ENCODE results near the gene PHKA1. TPM values are rescaled to one million over a fixed set of nuclear protein-coding genes. Genes with fewer than 3 reads are reported as not detected.
"Not testable (repeated sequence)": the region's sequence is repeated elsewhere in the genome, so short reads cannot be mapped to it uniquely, and the experiment has no call there.

PHKA1 gene
- total RNA-seq, 2 donors from 2014 or later, result 4.2 to 9.9 TPM

- H3K9me3 Mint-ChIP-seq, result no peaks in the 10 kb centered on the region
- no peak for ATAC-seq (replicated peaks)
- H3K4me1 Mint-ChIP-seq, result no peaks in the 10 kb centered on the region
Observed at GRCh38 chrX:72693477-72693876, 20.6 kb downstream of the PHKA1 start.

GRCh38 chrX:72687396-72687795, 26.7 kb downstream of the PHKA1 start:
- no peak for ATAC-seq (replicated peaks)

More at GRCh38 chrX:72693477-72693876, 20.6 kb downstream of the PHKA1 start:
- Mint-ChIP-seq H3K27ac (no peak overlapping the region), H3K4me3 (no peak overlapping the region), H3K36me3 (ENCODE audit: low read depth) (no peaks in the 10 kb centered on the region), H3K27me3 (no peaks in the 10 kb centered on the region)

DNA sequence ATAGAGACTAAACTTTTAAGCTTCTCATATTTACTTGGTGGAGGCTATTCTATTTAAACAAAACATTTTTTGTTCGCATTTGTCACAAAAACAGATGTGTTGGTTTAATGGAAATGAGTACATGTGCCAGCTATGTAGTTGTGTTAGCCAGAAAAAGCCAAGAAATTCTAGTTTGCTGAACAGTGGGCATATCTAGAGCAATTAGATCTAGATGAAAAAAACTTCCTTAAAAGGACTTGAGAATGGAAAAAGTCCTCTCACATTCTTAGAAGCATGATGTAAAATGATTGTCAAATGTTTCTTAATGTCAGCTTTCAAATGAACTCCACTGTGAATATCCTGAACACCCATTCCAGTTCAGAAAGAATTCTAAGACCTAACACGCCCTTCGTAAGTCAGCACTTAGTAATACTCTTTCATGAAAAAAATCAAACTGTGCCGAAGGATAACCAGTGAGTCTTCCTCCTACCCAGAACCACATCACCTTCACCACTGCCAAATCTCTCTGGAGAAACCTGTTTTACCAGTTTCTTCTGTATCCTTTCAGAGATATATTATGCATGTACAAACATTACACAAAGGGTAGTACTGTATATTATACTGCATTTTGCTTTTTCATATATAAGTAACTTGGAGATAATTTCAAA, 28.2 kb downstream of the PHKA1 start:
- Mint-ChIP-seq H3K36me3 (ENCODE audit: low read depth) (no peaks in the 10 kb centered on the region), H3K4me1 (no peaks in the 10 kb centered on the region), H3K4me3 (no peak overlapping the region), H3K27ac (no peak overlapping the region), H3K27me3 (no peaks in the 10 kb centered on the region), H3K9me3 (no peaks in the 10 kb centered on the region)
- no peak for ATAC-seq (replicated peaks)

More at GRCh38 chrX:72687396-72687795, 26.7 kb downstream of the PHKA1 start:
- no peaks in the 10 kb centered on the region for H3K9me3 Mint-ChIP-seq
- H3K27me3 Mint-ChIP-seq, result no peaks in the 10 kb centered on the region
- no peak overlapping the region for H3K4me3 Mint-ChIP-seq
- H3K4me1 Mint-ChIP-seq, result no peaks in the 10 kb centered on the region
- no peaks in the 10 kb centered on the region for H3K36me3 Mint-ChIP-seq (ENCODE audit: low read depth)
- H3K27ac Mint-ChIP-seq, result no peak overlapping the region

DNA sequence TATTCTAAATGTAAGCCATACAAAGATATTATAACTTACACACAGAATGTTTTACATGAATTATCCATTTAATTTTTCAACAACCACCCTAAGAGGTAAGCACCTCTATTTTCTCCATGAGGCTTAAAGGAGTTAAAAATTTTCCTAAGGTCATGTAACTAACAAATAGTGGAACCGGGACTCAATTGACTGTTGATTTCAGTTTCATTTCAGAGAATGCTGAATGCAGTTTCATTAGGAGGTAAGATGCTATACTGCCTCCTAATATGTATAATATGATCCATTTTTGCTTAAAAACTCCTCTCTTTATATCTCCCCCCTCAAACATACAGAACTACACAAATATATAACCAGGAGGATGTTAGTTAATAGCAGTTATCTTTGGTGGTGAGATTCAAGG, 29.1 kb downstream of the PHKA1 start:
- no peaks in the 10 kb centered on the region for H3K36me3 Mint-ChIP-seq (ENCODE audit: low read depth)
- no peak overlapping the region for H3K27ac Mint-ChIP-seq
- H3K4me3 Mint-ChIP-seq, result no peak overlapping the region
- no peaks in the 10 kb centered on the region for H3K9me3 Mint-ChIP-seq
- no peaks in the 10 kb centered on the region for H3K4me1 Mint-ChIP-seq
- no peak for ATAC-seq (replicated peaks)
- H3K27me3 Mint-ChIP-seq, result no peaks in the 10 kb centered on the region

DNA sequence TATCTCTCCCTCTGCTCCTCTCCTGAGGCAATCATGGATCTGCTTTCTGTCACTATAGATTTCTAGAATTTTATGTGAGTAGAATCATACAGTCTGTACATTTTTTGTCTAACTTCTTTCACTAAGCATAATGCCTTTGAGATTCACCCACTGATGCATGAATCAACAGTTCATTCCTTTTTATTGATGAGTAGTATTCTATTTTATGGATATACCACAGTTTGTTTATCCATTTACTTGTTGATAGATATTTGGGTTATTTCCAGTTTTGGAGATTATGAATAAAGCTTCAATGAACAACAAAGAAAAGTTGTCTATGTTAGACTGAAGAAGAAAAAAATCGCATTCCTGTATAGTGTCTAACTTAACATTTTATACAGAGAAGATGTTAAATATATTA, 30.5 kb downstream of the PHKA1 start:
- Mint-ChIP-seq H3K4me1 (no peaks in the 10 kb centered on the region), H3K27me3 (no peaks in the 10 kb centered on the region), H3K4me3 (no peak overlapping the region), H3K27ac (no peak overlapping the region), H3K36me3 (ENCODE audit: low read depth) (no peaks in the 10 kb centered on the region), H3K9me3 (no peaks in the 10 kb centered on the region)
- ATAC-seq (replicated peaks), result no peak

GRCh38 chrX:72676465-72676864, 37.6 kb downstream of the PHKA1 start:
- Mint-ChIP-seq H3K27ac (no peak overlapping the region), H3K36me3 (ENCODE audit: low read depth) (no peaks in the 10 kb centered on the region), H3K9me3 (no peaks in the 10 kb centered on the region), H3K4me3 (no peak overlapping the region), H3K4me1 (no peaks in the 10 kb centered on the region), H3K27me3 (peaks cover 5% of the 10 kb centered on the region)
- no peak for ATAC-seq (replicated peaks)

- not testable (repeated sequence) for H3K36me3 Mint-ChIP-seq (ENCODE audit: low read depth); H3K4me1 Mint-ChIP-seq; H3K9me3 Mint-ChIP-seq; H3K27me3 Mint-ChIP-seq; H3K4me3 Mint-ChIP-seq; ATAC-seq (replicated peaks); H3K27ac Mint-ChIP-seq
Observed at GRCh38 chrX:72673951-72674350, 40.2 kb downstream of the PHKA1 start.

GRCh38 chrX:72669508-72669907, 44.6 kb downstream of the PHKA1 start:
- H3K9me3 Mint-ChIP-seq; H3K27ac Mint-ChIP-seq; H3K4me1 Mint-ChIP-seq; H3K4me3 Mint-ChIP-seq; H3K36me3 Mint-ChIP-seq (ENCODE audit: low read depth); ATAC-seq (replicated peaks); H3K27me3 Mint-ChIP-seq: not testable (repeated sequence)

- Mint-ChIP-seq H3K36me3 (ENCODE audit: low read depth) (no peaks in the 10 kb centered on the region), H3K9me3 (no peaks in the 10 kb centered on the region), H3K27ac (no peak overlapping the region), H3K27me3 (no peaks in the 10 kb centered on the region), H3K4me1 (no peaks in the 10 kb centered on the region), H3K4me3 (no peak overlapping the region)
- ATAC-seq (replicated peaks), result no peak
Observed at GRCh38 chrX:72666451-72666850, 47.7 kb downstream of the PHKA1 start.

DNA sequence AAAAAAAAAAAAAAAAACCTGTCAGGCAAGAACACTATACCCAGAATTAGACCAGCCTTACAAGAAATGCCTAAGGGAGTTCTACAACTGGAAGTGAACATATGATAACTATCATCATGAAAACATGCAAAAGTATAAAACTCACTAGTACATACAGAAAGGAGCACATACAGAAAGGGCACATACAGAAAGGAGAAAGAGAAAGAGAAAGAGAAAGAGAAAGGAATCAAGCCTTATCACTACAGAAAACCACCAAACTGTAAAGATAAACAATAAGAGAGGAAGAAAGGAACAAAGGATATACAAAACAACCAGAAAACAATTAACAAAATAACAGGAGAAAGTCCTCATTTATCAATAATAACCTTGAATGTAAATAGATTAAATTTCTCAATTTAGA, 50.4 kb downstream of the PHKA1 start:
- Mint-ChIP-seq H3K27me3 (peaks cover 4% of the 10 kb centered on the region), H3K9me3 (no peaks in the 10 kb centered on the region), H3K27ac (no peak overlapping the region), H3K4me1 (no peaks in the 10 kb centered on the region), H3K36me3 (ENCODE audit: low read depth) (no peaks in the 10 kb centered on the region), H3K4me3 (no peak overlapping the region)
- peak; percentile 21 for ATAC-seq (replicated peaks)

- H3K4me1 Mint-ChIP-seq, result no peaks in the 10 kb centered on the region
- ATAC-seq (replicated peaks), result no peak
- no peaks in the 10 kb centered on the region for H3K9me3 Mint-ChIP-seq
- peaks cover 8% of the 10 kb centered on the region for H3K27me3 Mint-ChIP-seq
- no peak overlapping the region for H3K27ac Mint-ChIP-seq
- no peaks in the 10 kb centered on the region for H3K36me3 Mint-ChIP-seq (ENCODE audit: low read depth)
- H3K4me3 Mint-ChIP-seq, result no peak overlapping the region
Observed at GRCh38 chrX:72662020-72662747, 51.9 kb downstream of the PHKA1 start.

GRCh38 chrX:72659723-72660122, 54.4 kb downstream of the PHKA1 start:
- no peak overlapping the region for H3K4me3 Mint-ChIP-seq
- H3K27me3 Mint-ChIP-seq, result peaks cover 8% of the 10 kb centered on the region
- H3K9me3 Mint-ChIP-seq, result no peaks in the 10 kb centered on the region
- no peak overlapping the region for H3K27ac Mint-ChIP-seq
- no peak for ATAC-seq (replicated peaks)
- no peaks in the 10 kb centered on the region for H3K4me1 Mint-ChIP-seq
- H3K36me3 Mint-ChIP-seq (ENCODE audit: low read depth), result no peaks in the 10 kb centered on the region

DNA sequence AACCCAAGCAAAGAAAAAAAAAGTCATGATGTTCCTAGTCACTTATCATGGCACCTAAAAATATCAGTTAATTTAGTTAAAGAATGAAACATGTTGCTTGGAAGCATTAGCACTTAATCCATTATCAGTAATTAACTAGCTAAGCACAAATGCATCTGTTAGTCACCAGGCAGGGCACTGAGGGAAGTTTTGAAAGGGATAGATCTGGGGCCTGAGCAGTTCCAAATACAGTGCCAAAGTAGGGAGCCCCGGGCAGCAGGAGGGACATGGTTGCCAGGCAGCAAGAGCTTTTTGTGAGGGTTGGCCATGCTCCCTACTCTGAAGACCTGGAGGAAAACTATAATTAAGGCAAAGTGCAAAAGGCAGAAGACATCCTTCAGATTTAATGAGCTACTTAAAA, 62.0 kb downstream of the PHKA1 start:
- Mint-ChIP-seq H3K27ac (no peak overlapping the region), H3K4me1 (no peaks in the 10 kb centered on the region), H3K27me3 (no peaks in the 10 kb centered on the region), H3K4me3 (no peak overlapping the region), H3K9me3 (no peaks in the 10 kb centered on the region), H3K36me3 (ENCODE audit: low read depth) (no peaks in the 10 kb centered on the region)
- ATAC-seq (replicated peaks), result no peak

DNA sequence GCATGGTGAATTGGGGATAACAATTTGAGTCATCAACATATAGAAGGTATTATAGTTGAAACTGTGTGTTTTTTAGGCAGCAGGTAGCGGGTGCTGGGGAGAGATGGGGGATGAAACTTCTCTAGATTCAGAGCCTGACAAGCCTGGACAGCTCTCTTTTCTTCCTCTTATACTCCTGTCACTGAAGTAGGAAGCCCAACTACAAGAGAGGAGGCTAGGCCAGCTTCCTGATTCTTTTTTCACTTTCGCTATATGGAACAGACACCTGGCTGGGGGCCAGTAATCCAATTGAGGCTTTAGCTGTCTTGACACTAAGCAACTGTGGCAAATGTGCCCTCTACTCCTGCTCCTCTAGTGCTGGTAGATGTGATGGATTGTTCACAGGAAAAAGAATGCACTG, 69.2 kb downstream of the PHKA1 start:
- no peak for ATAC-seq (replicated peaks)
- Mint-ChIP-seq H3K9me3 (no peaks in the 10 kb centered on the region), H3K27ac (no peak overlapping the region), H3K4me3 (no peak overlapping the region), H3K4me1 (no peaks in the 10 kb centered on the region), H3K27me3 (no peaks in the 10 kb centered on the region), H3K36me3 (ENCODE audit: low read depth) (no peaks in the 10 kb centered on the region)

- Mint-ChIP-seq H3K27me3 (peaks cover 3% of the 10 kb centered on the region), H3K36me3 (ENCODE audit: low read depth) (no peaks in the 10 kb centered on the region), H3K4me3 (no peak overlapping the region), H3K27ac (no peak overlapping the region), H3K4me1 (no peaks in the 10 kb centered on the region), H3K9me3 (no peaks in the 10 kb centered on the region)
- no peak for ATAC-seq (replicated peaks)
Observed at GRCh38 chrX:72641611-72642010, 72.5 kb downstream of the PHKA1 start.
